ENCODE data around the gene TNNT3. TPM values are rescaled to one million over a fixed set of nuclear protein-coding genes. Genes with fewer than 3 reads are reported as not detected.
"Not testable (repeated sequence)": the region's sequence is repeated elsewhere in the genome, so short reads cannot be mapped to it uniquely, and the experiment has no call there.

Gene TNNT3
- total RNA-seq, 1 donor from 2014 or later, result 2.0 TPM

DNA sequence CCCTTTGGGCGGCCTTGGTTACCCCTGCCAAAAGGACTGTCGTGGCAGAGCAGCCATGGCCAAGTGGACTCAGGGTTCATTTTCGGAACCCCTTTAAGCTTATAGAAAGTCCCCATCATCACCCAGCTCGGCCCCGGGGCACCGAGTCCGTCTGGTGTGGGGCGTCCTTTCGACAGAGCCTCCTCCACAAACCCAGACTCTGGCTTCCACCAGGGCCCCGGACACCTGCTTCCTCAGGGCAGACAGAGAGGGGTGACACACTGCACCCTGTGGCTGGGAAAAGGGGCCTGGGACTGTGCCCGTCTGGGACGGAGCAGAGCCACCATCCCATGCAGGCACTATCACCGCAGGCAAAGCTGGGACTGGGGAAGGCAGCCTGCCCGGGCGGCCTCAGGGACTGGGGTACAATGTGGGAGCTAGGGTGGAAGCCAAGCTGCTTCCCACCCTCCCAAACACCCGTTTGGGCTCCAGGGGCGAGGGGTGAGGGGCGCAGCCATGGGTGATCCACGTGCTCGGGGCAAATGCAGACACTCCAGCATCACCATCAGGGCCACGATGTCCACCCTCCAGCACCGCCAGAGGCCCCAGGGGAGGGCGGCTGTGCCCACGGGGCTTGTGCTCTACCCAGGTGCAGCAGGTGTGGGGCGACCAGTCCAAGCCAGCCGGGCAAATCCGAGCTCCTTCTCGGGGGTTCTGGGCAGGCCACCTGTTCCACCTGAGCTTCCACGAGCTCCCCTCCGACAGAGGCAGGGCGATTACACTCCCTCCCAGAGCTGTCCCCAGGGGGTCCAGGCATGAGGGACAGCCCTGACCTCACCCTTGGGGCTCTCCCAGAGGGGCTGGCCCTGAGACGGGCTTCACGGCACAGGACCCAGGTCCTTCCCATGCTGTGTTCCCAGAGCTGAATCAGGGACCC is 15.9 kb downstream of the TNNT3 start:
- DNase-seq, result no peak

DNA sequence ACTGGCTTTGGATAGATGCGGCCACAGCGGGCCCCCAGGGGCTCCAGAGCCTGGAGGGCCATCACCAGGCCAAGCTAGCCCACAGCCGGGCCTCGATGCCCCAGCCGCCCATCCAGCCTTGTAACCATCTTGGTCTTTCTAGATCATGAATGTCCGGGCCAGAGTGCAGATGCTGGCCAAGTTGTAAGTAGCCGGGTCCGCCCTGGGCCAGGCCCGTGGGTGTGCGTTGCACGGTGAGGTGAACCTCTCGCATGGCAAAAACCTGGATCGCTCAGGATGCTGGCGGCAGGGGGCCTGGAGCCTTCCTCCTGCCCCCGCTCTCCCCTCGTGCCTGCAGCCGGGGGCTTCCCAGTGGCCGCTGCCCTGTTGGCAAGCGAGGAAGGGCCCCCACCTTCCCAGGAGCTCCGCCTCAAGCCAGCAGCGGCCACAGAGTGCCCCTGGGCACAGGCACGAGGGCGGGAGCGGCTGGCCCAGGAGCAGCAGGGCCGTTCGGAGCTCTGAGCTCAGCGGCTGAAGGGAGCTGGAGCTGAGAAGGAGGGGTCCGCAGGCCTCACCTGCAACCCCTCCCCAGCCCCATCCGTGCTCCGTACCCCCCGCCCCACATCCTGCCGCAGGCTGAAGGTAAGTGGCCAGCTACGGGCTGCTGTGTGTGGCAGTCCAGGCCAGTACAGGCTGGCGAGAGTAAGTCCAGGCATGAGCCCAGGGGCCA is 16.7 kb downstream of the TNNT3 start:
- no peak for DNase-seq

DNA sequence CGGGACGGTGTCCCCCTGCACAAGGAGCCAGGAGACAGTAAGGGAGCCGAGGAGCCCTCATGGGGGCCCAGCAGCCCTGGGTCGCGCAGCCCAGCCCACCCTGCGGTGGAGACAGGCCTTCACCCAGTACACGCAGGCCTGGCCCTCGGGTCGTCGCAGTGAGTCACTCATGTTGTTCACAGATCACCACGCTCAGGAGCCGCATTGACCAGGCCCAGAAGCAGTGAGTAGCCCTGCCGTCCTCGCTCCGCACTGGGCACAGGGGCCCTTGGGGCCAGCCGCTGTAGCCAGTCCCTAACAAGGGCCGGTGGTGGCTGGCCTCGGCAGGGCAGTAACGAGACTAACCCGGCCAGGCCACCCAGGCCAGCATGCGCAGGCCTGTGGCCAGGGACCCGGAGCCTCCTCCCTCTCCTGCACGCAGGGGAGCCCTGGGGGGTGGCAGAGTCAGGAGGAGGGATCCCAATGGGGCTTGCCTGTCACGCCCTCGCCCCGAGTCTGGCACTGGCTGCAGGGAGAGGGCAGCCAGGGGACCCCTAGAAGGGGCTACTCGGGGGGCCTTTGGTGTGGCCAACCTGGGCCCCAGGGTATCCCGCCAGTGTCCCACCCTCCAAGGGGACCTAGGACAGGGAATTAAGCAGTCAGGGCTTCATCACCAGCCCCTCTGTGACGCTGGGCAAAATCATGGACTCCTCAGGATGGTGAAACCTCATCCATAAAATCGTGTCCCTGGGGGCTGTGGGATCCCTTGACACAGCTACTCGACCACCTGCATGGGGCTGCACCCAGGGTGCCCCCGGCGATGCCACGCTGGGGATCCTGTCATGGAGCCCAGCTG is 17.5 kb downstream of the TNNT3 start:
- DNase-seq, result no peak

DNA sequence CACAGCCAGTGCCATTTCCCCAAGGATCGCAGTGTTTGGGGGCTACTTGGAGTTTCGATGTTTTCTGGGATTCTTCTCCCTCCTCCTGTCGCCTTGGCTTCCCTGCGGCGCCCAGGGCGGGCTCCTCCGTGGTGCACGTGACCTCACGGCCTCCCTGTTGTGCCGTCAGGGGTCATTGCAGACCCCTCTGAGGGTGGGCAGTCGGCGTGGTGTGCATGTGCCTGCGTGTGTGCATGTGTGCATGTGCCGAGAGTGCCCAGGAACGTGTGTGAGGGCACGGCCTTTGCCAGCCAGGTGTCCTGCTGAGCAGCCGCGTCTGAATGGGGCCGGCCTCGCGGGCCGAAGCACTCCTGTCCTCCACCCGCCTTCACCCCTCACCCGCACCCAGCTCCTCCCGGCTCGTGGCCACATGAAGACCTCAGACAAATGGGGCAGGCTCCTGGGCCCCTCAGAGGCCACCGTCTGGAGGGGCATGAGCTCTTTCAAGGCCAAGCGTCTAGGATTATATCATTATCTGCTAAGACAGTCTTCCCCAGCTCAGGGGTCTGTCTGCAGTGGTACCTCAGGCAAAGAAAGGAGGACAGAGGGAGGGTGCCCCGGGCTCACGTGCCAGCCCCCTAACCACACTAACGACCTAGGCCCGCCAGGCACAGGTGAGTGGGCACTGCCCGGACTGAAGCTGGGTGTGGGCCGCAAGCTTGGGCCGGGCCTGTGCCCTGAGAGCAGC is 18.3 kb downstream of the TNNT3 start:
- no peak for DNase-seq

DNA sequence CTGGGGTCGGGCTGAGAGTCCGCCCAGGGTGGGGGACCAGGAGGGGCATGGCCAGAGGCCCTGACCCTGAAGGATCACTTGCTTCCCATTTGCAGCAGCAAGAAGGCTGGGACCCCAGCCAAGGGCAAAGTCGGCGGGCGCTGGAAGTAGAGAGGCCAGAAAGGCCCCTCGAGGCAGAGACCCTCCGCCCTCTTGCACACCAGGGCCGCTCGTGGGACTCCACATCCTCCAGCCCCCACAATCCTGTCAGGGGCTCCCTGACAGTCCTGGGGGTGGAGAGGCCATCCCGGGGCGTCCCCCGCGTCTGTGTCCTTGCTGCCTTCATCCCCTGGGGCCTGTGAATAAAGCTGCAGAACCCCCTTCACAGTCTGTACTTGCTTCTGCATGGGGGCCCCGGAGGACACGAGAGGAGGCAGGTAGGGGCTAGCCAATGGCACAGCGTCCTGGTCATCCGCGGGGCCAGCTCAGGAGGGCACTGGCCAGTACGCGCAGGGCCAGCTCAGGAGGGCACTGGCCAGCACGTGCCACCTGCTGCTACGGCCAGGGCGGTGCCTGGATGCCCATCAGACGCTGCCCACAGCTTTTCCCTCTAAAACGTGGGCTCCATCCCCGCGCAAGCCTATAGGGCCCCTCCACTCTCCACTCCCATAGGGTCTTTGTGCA is 19.0 kb downstream of the TNNT3 start:
- DNase-seq, result no peak

DNA sequence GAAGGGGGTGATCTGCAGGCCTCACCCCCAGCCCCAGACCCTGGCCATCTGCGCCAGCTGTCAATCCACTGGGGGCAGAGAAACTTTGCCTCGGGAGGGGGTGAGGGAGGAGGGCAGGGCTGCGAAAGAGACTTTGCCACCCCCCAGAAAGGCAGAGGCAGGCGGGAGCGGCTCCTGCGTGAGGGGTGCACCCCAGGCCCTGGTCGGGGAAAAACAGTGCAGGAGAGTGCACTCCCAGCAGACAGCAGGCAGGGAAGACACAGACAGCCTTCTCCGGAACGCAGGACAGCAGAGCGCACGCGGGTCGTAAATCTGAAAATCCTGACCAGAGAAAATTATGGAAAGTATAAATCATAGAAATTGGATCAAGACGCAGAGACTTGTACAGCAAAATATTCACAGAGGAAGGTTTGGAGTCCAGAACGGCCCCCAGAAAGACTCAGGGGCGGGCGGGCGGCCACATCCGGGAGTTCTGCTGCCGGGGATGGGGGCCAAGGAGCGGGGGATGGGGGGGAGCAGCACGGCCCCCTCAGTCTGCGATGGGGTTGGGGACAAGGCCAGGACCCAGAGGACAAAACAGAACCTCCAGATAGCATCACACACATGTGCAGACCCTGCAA is 19.6 kb downstream of the TNNT3 start:
- DNase-seq, result no peak

DNA sequence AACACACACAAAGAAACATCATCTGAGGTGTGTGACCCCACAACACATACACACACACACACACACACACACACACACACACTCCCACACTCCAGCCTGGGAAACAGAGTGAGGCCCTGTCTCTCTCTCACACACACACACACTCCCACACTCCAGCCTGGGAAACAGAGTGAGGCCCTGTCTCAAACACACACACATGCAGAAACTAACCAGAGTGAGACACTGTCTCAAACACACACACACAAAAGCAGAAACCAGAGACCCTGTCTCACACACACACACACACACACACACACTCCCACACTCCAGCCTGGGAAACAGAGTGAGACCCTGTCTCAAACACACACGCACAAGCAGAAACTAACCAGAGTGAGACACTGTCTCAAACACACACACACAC is 20.3 kb downstream of the TNNT3 start:
- not testable (repeated sequence) for DNase-seq

DNA sequence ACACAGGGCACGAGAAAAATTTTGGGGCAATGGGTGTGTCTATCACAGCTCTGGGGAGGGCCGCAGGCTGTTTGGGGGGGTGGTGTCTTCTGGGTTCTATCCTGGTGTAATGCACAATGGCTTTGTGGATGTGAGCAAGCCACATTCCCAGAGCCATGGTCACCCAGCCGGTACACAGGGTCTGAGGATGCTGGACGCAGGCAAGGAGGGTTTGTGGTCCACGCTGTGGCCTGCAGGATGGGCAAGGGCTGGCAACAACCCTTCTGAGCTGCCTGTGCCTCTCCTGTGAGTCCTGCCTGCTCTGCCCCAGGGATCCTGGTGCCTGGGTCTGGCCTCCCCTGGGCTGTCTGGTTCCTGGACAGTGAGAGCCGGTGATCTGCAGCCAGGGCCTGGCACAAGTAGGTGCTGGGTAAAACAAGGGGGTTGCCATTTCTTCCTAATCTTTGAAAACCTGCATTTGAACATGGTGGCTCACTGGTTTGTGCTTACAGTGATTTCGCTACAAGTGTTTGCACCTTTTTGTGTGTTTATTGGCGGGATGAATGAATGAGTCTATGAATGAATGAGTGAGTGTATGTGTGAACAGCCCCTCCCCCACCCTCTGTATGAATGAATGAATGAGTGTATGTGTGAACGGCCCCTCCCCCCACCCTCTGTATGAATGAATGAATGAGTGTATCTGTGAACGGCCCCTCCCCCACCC is 23.2 kb downstream of the TNNT3 start:
- DNase-seq, result no peak

DNA sequence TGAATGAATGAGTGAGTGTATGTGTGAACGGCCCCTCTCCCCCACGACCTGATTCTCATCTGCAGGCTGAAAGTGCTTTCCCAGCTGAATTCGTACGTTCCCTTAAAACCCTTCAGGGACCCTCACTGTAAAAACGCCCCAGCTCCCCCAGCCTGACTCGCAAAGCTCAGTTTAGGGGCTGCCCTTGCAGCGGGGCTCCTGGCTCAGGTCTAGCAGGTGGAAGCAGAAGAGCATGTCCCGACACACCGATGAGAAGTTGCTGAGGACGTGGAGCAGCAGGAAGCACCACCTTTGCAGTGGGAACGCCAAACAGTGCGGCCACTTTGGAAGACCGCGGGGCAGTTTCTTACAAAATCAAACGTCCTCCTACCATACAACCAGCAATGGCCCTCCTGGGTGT is 24.1 kb downstream of the TNNT3 start:
- no peak for DNase-seq

DNA sequence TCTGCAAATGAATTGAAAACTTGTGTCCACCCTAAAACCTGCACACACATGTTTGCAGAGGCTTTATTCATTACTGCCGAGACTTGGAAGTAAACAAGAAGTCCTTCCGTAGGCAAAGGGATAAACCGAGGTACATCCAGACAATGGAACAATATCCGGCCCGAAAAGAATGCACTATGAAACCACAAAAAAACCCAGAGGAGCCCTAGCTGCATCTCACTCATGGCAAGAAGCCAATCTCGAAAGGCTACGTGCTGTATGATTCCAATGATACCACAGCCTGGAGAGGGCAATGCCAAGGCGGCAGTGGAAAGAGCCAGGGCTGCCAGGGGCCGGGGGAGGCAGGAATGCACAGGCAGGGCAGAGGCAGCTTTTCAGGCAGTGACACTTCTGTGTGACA is 24.5 kb downstream of the TNNT3 start:
- no peak for DNase-seq

DNA sequence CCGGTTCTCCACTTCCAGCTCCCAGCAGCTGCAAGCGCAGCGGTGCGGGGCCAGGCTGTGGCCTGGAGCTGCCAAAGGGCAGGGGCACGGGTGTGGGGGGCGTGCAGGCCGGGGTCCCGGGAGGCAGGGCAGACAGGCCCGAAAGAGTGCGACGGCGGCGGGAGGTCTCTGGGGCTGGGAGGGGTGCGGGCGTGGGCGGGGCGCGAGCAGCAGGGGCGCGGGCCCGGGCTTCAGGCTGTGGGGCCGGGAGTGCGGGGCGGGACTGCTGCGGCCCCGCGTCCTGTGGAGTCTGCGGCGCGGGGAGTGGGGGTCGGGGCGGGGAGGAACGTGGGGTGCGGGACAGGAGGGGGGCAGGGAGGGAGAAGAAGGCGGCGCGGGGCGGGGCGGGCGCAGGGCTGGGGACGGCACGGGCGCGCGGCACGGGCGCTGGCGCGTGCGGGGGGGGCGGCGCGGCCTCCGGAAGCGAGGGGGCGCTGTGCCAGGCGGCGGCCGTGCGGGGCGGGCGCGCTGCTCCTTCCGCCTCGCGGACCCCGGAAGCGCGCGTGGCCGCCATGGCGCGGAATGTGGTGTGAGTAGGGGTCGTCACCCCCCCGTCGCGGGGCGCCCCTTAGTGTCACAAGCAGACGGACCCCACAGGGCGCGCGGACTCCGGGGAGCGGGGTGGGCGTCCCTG is 27.4 kb downstream of the TNNT3 start, which contains the start of gene MRPL23:
MRPL23 (plus strand) TSS at position 521 of the 673 bp plus-strand sequence; CDS start at position 552, 31 bp downstream.
- no peak for DNase-seq

DNA sequence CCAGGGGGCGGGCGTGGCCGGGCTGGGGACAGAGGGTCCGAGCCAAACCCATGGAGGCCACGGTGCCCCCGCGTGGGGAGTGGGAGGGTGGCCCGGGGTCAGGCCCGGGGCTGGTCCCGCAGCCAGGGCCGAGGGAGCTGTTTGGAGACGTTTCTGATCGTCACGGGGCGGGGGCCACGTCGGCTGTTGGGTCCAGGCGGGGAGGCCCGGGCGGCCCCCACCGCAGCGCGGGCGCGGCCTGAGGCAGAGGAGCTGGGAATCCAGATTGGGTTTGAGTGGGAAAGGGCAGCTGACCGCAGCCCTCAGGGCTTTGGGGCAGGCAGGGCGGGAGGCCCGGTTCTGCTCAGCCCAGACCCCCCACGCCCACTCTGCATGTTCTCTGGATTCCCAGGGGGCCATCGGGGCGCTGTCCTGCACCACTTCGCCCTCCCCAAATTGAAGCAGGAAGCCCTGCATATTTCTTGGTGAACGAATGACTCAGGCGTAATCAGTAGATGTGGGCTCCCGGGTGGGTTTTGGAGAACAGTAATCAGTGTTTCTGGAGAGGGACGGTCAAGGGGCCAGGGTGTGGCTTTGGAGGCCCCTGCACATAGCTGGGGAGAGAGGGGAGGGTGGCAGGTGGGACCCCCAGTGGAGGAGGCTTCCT is 28.2 kb downstream of the TNNT3 start:
- DNase-seq, result no peak

DNA sequence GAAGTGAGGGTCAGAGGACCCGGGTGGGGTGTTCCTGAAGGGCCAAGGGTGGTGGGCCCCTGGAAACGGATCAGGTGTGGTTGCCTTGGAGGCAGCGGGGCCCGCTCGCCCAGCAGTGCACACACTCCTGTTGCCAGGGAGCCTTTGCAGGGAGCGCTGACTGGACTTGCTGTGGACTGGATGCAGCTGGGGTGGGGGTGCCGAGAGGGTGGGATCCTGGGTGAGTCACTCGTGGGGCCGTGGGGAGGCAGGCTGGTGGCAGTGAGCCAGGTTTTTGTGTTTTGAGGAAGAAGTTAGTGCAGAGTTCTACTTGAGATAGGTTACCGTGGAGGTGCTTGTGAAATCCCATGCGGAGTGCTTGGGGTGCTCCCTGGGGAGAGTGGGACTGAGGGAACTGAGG is 28.9 kb downstream of the TNNT3 start:
- no peak for DNase-seq

DNA sequence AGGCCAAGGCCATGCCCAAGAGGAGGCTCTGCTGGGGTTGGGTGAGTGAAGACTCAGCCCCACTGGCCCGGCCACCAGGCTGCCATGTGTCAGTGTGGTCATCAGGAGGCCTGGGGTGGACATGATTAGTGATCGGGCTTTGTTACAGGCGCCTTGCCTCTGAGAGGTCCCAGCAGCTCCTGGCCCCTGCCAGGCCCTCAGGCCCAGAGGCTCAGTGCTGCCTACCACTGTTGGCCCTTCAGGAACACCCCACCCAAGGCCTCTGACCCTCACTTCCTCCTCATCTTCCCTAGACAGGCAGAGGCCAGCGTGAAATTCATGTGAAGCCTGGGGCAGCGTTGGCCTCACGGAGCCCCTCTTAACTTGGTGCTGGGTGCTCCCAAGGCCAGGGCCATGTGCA is 29.8 kb downstream of the TNNT3 start:
- DNase-seq, result no peak

DNA sequence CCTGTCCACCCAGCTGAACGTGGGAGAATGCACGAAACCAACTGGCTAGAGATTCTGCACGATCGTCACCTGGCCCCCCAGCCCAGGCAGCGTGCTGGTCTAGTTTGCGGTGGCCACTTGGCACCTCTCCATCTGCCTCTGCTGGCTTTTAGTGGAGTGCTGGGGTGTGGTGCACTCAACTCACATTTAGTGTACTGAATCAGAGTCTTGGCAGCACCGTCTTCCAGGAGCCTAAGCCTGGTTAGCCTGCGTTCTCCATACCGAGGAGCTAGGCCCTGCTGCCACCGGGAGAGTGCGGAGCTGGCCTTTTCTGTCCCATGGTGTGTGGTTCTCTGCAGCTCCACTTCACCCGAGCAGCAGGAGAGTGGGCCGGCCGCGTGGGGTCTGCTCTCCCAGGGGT is 30.4 kb downstream of the TNNT3 start:
- no peak for DNase-seq

DNA sequence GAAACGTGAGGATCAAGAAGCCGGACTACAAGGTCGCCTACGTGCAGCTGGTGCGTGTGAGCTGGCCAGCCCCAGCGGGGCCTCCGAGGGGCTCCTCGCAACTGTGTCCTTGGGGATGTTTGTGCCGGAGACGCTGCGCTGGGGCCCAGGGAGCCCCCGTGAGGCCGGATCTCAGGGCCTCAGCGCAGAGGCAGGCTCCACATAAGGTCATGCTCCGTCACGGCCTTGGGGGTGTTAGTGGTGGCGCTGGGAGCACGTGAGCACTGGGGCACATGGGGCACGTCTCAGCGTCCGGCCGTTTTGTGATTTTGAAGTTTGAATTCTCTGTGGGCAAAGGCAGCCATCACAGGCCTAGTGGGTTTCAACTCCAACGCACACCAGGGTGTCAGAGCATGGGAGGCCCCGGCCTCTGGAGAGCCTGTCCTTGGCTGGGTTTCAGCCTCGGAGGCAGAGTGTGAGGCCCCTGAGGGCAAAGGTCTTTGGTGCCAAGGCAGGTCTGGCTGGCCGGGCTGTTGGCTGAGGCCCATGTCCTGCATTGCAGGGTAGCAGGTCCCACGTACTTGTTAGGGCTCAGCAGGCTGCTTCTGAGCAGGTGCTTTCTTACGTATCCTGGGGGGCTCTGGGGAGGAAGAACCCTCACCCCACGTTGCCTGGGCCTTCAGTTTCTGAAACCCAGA is 33.4 kb downstream of the TNNT3 start:
- DNase-seq, result no peak

DNA sequence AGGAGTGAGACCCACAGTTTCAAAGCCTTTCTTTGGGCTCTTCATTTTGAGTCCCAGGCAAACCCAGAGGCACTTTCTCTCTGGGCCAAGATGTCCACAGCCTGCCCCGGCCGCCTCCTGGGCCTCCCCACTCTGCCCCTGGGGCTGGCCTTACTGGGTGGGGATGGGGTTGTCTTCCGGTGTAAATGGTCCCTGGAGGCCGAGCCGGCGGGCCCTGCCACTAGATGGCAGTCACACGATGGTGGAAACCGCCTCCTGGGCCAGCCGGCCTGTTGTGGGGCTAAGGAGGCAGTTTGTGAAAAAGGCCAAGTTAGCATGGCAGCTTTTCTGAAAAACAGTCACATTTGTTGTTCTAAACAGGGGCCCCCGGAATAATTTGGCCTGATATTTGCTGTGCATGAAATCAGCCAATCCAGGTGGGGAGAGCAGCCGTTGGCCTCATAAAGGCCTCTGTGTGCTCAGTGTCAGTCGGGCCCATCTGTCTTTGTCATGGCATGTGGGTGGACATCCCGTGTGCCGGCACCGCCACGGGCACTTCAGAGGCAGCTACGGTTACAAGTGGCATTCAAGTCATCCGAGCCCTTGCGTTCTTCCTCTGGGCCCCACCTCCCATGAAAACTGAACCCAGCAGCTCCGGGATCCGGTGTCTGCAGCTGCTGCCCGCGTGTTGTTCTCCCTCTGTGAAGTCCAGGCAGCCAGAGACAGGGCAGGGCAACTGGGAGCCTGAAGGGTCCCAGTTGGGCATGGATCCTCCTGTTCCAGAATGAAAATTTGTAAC is 34.2 kb downstream of the TNNT3 start:
- no peak for DNase-seq

DNA sequence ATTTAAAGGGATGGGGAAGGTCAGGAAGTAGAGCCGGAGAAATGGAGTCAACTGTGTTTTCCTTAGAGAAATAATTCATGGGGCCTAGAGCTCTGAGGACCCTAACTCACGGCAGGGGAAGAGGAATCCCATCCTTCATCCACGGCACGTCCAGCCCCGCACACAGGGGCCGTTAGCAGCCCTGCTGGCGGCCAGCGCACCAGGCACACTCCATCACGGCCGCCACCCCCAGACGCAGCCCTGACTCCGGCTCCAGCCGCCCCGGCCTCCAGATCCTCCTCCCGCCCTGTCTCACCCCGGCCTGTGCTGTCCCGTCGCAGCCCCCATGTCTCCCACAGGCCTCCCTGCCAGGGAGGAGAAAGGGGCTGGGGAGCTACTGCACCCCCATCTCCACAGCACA is 38.9 kb downstream of the TNNT3 start:
- DNase-seq, result no peak
